ENCODE results near the gene NOP10.
"Not testable (repeated sequence)": the region's sequence is repeated elsewhere in the genome, so short reads cannot be mapped to it uniquely, and the experiment has no call there.

NOP10 gene

DNA sequence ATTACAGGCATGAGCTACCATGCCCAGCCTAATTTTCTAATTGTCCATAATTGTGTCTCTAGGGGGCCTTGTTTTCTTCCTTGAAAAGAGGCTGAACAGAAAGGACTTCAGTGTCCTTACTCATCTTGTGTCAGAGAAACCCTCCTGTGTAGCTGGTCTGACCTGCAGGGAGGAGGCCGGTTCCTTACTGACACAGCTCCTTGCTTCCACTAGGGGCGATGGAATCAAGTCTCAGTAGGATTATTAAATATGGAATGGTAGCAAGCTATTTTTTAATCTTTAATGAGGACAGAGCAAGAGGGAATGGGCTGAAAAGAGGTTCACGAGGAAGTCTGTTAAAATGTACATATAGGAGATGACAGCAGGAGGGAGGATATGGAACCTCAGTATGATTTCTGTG, 15.4 kb upstream of the NOP10 start:
- no peak for DNase-seq

DNA sequence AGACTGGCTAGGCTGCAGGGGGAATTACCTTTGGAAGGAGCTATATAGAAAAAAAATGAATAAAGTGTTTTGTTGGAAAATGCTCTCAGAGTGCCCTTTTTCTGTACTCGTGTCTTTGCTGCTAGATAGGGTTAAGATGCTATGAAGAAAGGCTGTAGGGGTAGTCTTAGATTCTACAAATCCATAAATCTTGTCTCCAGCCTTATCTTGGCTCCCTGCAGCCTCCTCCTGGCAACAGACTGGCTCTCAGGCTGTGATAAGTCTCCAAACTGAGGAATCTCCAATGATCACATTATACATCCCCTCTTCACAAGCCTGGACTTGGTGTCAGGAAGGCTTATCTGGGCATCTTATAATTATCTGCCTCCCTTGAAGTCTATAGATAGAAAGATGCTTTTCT, 14.7 kb upstream of the NOP10 start:
- no peak for DNase-seq

DNA sequence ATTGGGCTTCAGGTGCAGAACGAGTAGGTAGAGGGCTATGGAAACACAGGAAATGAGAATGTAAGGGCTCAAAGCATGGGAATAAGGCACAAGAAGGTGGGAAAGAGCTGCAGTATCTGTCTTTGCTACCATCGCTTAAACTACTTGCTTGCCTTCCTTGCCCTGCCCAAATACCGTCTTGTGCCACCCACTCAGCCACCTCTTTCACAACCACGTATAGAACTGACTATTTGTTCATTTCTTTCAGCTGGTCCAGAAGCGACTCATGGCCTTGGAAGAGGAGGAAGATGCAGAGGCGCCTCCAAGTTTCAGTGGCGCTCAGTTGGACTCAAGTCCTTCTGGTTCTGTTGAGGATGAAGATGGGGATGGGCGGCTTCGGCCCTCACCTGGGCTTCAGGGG, 12.3 kb upstream of the NOP10 start:
- no peak for DNase-seq

DNA sequence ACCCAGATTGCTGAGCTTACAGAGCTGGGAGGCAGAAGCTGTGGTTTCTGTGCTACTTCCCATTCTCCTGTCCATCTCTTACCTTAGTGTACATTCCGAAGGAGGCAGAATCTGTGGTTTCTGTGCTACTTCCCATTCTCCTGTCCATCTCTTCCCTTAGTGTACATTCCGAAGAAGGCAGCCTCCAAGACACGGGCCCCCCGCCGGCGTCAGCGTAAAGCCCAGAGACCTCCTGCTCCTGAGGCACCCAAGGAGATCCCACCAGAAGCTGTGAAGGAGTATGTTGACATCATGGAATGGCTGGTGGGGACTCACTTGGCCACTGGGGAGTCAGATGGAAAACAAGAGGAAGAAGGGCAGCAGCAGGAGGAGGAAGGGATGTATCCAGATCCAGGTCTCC, 11.3 kb upstream of the NOP10 start:
- no peak for DNase-seq

DNA sequence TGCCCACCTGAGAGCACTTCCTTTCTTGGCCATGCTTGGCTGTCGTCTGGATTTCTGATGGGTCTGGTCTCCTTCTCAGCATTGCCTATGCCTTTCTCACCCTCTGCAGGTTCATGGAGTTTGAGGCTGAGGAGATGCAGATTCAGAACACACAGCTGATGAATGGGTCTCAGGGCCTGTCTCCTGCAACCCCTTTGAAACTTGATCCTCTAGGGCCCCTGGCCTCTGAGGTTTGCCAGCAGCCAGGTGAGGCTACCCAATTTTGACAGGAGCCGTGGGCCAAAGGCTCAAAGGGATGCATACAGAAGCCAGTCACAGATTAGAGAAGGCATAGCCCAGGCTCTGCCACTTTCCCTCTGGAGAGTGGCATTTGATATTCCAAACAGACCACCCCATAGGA, 10.7 kb upstream of the NOP10 start:
- no peak for DNase-seq

DNA sequence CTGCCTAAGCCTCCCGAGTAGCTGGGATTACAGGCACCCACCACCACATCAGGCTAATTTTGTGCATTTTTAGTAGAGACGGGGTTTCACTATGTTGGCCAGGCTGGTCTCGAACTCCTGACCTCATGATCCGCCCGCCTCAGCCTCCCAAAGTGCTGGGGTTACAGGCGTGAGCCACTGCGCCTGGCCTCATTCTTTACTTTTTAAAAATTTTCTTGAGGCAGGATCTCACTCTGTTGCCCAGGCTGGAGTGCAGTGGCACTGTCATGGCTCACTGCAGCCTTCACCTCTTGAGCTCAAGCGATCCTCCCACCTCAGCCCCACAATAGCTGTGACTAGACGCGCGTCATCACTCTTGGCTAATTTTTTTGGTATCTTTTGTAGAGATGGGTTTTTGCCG, 10.1 kb upstream of the NOP10 start:
- DNase-seq, result not testable (repeated sequence)

DNA sequence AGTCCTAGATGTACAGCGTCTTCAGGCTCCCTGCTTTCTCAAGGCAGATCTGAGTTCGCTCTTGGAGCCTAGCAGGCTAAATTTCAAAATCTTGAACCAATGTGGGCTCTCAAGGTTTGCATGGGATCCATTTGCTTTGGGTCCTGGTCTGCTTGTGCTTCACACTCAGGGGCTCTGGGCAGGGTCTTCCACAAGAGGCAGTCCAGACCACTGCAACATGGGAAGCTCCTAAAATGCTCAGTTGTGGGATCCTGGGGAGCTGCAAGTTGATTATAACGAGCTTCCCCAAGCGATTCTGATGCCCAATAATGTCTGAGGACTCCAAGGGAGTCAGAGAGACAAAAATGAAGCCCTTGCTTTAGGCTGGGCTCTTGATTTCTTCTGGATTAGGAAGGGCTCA, 6.8 kb upstream of the NOP10 start:
- DNase-seq, result no peak

DNA sequence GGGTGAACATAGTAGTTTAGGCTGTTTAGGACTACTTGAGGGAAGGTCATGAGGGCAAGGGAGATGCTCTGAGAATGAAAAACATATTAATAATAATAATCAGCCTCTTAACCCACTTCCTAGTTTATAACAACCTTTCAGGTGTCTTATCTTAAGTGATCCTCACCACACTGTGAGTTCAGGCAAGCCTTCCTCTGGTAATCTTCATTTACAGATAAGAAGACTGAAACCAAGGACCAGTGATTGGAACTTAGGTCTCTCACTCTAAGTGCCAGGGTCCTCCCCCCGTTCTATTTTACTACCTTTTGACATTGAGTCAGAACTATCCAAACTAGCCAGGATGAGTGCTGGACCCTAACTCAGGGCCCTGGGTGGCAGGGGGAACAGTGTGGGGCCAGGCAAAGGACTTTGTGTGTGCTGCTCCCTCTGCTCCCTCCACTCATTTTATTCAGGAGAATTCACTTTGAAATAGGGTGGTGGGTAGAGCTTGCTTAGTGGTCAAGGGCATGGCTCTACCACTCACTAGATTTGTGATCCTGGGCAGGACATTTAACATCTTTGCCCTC, 5.9 kb upstream of the NOP10 start:
- no peak for DNase-seq

DNA sequence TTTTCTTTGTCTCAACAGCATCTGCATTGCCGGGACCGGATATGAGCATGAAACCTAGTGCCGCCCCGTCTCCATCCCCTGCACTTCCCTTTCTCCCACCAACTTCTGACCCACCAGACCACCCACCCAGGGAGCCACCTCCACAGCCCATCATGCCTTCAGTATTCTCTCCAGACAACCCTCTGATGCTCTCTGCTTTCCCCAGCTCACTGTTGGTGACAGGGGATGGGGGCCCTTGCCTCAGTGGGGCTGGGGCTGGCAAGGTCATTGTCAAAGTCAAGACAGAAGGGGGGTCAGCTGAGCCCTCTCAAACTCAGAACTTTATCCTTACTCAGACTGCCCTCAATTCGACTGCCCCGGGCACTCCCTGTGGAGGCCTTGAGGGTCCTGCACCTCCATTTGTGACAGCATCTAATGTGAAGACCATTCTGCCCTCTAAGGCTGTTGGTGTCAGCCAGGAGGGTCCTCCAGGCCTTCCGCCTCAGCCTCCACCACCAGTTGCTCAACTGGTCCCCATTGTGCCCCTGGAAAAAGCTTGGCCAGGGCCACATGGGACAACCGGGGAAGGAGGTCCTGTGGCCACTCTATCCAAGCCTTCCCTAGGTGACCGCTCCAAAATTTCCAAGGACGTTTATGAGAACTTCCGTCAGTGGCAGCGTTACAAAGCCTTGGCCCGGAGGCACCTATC, 5.2 kb upstream of the NOP10 start:
- DNase-seq, result no peak

DNA sequence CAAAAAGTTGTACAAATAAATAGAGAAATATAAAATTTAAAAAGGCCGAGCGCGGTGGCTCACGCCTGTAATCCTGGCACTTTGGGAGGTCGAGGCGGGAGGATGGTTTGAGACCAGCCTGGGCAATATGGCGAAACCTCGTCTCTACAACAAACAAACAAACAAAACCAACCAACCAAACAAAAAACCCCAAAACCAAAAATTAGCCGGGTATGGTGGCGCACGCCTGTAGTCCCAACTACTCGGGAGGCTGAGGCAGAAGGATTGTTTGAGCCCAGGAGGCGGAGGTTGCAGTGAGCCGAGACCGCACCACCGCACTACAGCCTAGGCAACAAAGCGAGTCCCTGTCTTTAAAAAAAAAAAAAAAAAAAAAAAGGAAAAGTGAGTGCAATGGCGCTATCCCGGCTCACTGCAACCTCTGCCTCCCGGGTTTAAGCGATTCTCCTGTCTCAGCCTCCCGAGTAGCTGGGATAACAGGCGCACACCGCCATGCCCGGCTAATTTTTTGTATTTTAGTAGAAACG, 661 bp downstream of the NOP10 start:
- not testable (repeated sequence) for DNase-seq

DNA sequence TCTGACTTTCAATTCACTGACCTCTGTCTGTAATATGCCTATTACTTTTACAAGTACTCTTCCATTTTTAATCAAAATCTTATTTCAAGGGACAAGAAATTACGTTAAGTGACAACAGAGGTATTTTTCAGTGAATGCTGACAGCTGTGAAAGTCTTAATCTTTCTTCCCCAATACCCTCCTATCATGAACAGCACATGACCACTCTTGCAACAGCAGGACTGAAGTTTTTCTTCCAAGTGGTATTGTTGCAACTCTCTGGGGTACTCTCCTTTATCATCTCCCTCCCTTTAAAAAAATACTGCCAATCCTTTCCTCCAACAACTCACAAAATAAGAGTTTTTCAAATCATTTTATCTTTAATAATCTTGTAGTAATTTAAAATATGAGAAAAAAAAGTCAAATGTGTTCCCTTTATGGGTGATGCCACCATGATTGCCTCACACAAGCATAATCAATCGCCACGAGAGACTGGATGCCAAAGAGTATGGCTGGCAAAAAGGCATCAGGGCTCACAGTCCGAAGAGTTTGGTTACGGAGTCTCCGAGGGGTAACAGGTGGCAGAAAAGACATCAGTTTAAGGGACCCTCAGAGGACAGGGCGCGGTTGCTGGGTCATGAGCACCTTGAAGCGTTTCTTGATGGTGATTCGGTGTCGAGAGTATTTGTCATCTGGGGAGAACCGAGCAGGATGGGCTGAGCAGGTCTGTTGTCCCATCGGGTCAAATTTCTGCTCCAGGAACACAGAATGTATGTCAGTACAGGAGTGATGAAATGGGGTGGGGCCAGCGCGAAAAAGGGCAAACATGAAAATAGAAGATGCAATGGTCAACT, 1.3 kb downstream of the NOP10 start:
- DNase-seq, result no peak

DNA sequence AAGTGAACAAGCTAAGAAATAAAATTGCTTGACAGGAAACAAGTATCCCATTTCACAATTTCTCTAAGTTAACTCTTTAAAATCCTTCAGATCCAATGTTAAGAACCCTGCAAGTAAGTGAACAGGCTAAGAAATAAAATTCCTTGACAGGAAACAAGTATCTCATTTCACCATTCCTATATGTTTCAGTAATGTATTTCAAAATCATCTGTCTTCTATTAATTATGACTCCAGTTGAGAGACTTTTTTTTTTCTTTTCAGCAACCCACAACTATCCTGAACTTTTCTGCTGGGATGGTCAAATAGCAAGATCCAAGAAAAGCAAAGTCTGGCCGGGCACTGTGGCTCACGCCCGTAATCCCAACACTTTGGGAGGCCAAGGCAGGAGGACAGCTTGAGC, 3.0 kb downstream of the NOP10 start:
- no peak for DNase-seq

DNA sequence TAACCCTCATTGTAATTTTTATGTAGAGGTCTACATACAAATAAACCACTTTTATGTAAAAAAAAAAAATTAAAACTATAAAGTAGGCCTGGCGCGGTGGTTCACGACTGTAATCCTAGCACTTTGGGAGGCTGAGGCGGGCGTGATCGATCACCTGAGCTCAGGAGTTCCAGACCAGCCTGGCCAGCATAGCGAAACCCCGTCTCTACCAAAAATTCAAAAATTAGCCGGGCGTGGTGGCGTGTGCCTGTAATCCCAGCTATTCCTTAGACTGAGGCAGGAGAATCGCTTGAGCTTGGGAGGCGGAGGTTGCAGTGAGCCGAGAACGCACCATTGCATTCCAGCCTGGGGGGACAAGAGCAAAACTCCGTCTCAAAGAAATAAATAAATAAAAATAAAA, 4.6 kb downstream of the NOP10 start:
- no peak for DNase-seq

DNA sequence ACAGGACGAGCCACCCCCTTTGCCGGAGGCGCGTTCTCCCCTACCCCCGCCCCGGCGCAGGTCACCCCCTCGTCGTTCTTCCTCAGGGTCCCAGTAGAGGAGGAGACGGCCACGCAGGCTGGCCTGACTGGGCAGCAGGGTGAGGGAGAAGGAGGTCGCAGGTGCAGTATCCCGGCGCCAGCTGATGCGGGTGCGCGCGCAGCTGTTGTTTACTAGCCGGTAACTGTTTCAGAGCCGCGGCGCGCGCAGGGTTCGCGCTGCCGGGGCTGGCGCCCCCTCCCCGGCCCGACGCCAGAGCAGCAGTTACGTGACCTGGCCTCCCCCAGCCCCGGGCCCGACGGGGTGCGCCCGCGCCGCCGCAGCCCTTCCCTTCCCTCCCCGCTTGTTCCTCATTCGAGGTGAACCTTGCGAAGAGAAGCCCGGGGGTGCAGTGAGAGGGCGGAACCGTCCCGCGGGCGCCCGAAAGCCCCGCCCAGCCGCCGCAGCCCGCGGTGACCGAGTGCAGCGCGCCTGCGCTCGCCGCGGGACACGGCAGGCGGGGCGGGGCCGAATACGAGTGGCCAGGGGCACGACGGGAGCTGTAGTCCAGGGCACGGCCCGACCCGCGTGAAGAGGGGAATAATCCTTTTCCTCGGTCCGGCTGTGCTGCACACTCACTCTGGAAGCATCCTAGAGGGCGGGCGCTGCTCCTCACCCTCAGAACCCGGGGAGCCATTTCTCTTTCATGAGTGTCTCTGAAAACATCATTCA, 5.2 kb downstream of the NOP10 start, which contains the start of gene SLC12A6:
SLC12A6 (minus strand) TSS at position 225 of the 750 bp plus-strand sequence. CDS start 1,101 bp downstream, outside the sequence.
- peak in 13 of 14 donors; percentile 62 to 97 (median 87) for DNase-seq

DNA sequence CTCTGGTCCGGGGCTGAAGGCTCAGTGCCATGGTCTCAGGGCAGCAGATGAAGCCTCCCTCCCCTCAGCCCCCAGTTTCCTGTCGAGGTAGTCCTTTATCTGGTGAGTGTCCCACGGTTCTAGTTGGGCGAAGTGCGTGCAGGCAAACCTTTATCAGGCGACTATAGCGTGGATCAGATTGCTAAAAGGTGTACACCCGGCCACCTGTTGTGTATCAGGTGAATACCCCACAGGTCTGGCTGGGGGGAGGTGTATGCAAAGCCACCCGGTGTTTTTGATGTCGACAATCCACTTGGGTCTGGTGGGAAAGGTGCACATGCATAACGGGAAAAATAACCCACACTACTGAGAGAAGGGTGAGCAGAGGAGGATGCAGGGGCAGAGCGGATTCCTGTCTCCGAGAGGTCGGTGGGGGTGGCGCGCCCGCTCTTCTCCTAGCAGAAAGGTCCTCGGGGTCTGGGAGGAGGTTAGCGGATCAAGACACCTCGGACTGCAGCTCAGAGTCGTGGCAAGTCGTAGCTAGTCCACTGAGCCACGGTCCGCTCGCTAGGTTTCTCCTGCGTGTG, 5.9 kb downstream of the NOP10 start:
- DNase-seq, result peak in 5 of 14 donors; percentile 48 to 71 (median 55)

DNA sequence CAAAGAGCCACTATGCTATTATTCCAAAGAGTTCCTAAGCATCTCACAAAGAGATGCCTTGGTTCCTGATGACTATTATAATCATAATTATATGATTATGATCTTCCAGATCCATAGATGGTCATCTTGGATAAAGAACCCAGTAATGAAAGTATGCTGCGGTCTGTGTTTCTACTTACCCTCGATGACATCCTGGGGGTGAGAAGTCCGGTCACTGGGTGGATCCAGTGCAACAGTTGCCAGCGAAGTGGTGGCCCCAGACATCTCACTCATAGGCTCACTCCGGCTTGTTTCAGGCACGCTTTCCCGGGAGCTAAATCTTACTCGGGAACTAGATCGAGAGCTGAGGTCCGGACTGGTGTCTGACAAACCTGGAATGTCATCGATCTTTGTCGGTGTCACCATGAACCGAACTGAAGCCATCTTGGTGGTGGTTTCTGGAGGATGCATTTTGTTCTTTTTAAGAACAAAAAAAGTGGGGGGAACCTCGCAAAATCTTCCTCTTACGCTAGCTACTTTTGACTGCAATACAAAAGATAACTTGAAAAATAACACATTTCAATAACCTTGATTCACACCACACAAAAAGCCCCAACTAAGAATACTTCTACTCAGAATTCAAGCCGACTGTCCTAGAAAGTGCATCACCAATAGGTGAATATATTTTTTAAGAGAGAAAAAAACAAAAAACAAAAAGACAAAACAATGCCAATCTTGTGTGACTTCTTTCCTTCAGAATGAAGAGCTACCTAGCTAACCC, 6.5 kb downstream of the NOP10 start:
- DNase-seq, result peak in 1 of 14 donors; percentile 10

DNA sequence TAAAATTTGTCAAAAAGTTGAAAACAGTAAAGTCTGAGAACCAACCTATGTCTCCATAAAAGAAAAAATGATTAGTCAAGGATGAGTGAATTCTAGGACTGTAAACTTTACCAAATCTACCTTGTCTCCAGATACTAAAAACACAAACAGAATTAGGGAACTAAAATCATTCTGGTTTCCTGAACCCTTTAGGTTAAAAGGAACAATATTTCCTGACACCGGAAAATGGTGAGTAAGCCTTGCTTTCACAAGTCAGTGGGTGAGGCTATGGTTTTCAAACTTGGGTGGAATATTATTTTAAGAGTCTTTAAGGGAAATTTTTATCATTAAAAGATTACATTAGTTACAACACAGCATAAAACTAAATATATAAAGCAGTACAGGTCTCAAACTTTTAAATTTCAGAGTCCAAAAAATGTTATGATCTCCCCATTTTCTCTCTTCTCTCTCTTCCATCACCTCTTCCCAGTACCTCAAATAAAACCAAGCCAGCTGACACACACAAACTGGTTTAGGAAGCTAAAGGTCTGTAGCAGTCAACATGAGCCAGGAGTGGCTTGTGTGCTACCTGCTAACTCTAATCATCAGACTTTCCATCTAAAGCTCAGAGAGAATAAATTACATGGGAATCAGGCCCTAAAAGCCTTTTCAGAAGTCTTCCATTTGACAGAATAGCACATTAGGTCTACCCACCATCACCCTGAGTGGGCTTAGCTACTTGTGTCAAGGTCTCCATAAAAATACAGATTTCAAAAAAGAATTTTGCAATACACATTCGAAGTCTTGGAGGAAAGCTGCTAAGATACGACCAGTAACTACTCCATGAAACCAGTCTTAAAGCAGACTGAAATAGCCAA, 7.5 kb downstream of the NOP10 start:
- no peak for DNase-seq

DNA sequence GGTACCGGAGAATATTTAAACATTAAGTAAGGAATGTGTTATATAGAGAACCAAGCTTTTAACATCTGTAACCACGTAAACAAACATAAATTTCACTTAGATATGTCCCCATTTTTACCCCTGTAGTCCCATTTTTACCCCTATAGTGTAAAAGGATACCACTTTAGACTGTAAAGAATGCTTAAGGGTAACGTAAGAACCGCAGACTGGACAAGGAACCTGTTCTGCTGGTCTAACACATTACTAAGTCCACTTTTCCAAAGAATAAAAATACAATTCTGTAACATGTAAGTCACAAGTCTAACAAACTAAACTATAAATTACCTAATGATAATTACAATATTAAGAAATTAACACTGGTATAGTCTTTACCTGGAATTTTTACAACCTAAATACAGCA, 8.3 kb downstream of the NOP10 start:
- no peak for DNase-seq

DNA sequence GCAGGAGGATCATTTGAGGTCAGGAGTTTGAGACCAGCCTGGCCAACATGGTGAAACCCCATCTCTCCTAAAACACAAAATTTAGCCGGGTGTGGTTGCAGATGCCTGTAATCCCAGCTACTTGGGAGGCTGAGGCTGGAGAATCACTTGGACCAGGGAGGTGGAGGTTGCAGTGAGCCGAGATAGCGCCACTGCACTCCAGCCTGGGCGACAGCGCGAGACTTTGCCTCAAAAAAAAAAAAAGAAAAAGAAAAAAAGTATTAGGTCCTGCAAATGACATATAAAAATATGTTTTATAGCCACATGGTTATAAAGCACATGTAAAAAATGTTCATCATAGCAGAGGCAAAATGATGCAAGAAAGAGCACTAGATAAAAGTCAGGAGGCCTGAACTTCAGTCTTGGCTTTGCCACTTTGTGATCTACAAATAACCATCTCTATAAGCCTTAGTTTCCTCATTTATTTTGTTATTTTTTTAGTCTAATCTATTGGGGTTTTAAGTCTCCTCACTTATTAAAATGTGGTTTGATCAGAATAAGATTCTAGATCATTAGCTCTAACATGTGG, 10.3 kb downstream of the NOP10 start:
- DNase-seq, result no peak

DNA sequence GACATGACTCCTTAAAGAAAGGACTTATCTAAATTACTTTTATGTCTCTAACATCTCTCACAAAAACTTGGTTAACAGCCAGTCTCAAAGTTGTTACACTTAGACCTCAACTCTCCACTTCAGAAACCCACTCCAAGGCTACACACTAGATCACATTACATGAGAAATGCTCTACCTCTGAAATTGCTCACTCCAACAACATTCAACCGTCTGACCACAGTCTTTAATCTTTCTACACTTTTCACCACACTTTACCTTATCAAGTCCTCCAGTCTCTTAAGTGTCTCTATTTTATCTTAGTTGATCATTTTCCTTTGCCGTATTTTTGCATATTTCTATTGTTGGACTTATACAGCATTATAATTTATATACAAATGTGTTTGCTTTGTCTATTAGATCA, 11.1 kb downstream of the NOP10 start:
- DNase-seq, result no peak

Measured in C1 segment of cervical spinal cord (tissue), 14 donors.